T-cell (primary cell): ENCODE results near the gene TUFT1. TPM values are rescaled to one million over a fixed set of nuclear protein-coding genes. Genes with fewer than 3 reads are reported as not detected.
A peak's percentile ranks its signal among the peaks of the same experiment; 100 is the strongest.
"Not testable (repeated sequence)": the region's sequence is repeated elsewhere in the genome, so short reads cannot be mapped to it uniquely, and the experiment has no call there.

Experiments
- ATAC-seq, 4 experiments: fragments of 200-7000 bp in 3 of 4; fragments of 150-1000 bp in 1 of 4; cut with Tn5 transposase; replicated peaks in 1 of 4; 1 replicate in 3 of 4; 2 replicates in 1 of 4; pipeline ENCODE4 v1.10.0; 2021; ENCODE audit warnings: moderate library complexity in 3 of 4, mild to moderate bottlenecking in 2 of 4, moderate number of reproducible peaks in 1 of 4
- CTCF ChIA-PET, 2 donors: fragments of 300-600 bp; sonication (Branson Sonifier 250); formaldehyde crosslinking; loops; one replicate each; lab custom pipeline; 2022; ENCODE audit warnings: antibody characterized with exemption in 2 of 2; lab: Charles Lee
- POLR2A ChIA-PET, 2 donors: fragments of 300-600 bp; sonication (Branson Sonifier 250); formaldehyde crosslinking; loops; one replicate each; lab custom pipeline; 2022; ENCODE audit warnings: antibody characterized with exemption in 2 of 2; lab: Charles Lee
- DNase-seq, 35 experiments: peaks; one replicate each; pipeline versions ENCODE4 v3.0.0 to v3.0.0-alpha.2; 2013 to 2023
- H3K27ac ChIP-seq: one replicate; pipeline ENCODE4 v1.5.1; 2013; ENCODE audit warnings: low read length
- H3K27me3 ChIP-seq, 2 experiments: replicated peaks in 1 of 2; 1 replicate in 1 of 2; 2 replicates in 1 of 2; pipeline versions ENCODE4 v1.6.1 to v1.7.0; 2013; ENCODE audit warnings: low read length in 1 of 2, mixed read lengths in 1 of 2; ENCODE audit not compliant: control insufficient read depth in 2 of 2, insufficient read depth in 2 of 2; ENCODE audit errors: extremely low read depth in 1 of 2
- H3K36me3 ChIP-seq, 2 donors: 1 replicate in 1 of 2; 2 replicates in 1 of 2; pipeline versions ENCODE4 v1.6.1 to v1.7.0; 2013; ENCODE audit warnings: low read length in 1 of 2; ENCODE audit not compliant: control insufficient read depth in 2 of 2, insufficient read depth in 1 of 2; ENCODE audit errors: extremely low read depth in 1 of 2
- H3K4me1 ChIP-seq, 2 experiments: 1 replicate in 1 of 2; 2 replicates in 1 of 2; pipeline versions ENCODE4 v1.6.1 to v1.7.0; 2013; ENCODE audit warnings: low read length in 2 of 2, mixed read lengths in 1 of 2; ENCODE audit not compliant: insufficient read depth in 2 of 2, control insufficient read depth in 1 of 2; ENCODE audit errors: extremely low read depth in 1 of 2
- H3K4me3 ChIP-seq, 2 donors: 1 replicate in 1 of 2; 2 replicates in 1 of 2; pipeline versions ENCODE4 v1.5.1 to v1.7.0; 2013; ENCODE audit warnings: mild to moderate bottlenecking in 2 of 2, low read length in 1 of 2, moderate library complexity in 1 of 2; ENCODE audit not compliant: control insufficient read depth in 1 of 2; ENCODE audit errors: extremely low read depth in 1 of 2
- H3K9me3 ChIP-seq: 2 replicates; pipeline ENCODE4 v1.7.0; 2013
- H3K27ac Mint-ChIP-seq, 2 donors: one replicate each; pipeline ENCODE4 v1.8.0; 2020 to 2021; ENCODE audit warnings: mild to moderate bottlenecking in 2 of 2, mixed read lengths in 2 of 2
- H3K27me3 Mint-ChIP-seq, 2 donors: one replicate each; pipeline ENCODE4 v1.8.0; 2021 to 2022; ENCODE audit warnings: mixed read lengths in 2 of 2
- H3K36me3 Mint-ChIP-seq: one replicate; pipeline ENCODE4 v1.8.0; 2021; ENCODE audit warnings: mixed read lengths
- H3K4me1 Mint-ChIP-seq, 3 donors: one replicate each; pipeline ENCODE4 v1.8.0; 2020 to 2022; ENCODE audit warnings: mixed read lengths in 3 of 3, mild to moderate bottlenecking in 1 of 3
- H3K4me3 Mint-ChIP-seq, 3 donors: one replicate each; pipeline ENCODE4 v1.8.0; 2020 to 2022; ENCODE audit warnings: mild to moderate bottlenecking in 3 of 3, mixed read lengths in 3 of 3, moderate library complexity in 3 of 3
- H3K9me3 Mint-ChIP-seq, 3 donors: one replicate each; pipeline ENCODE4 v1.8.0; 2020 to 2022; ENCODE audit warnings: mixed read lengths in 3 of 3
- WGBS: methylation state at CpG from one replicate; pipeline ENCODE4 v1.1.5; 2013; ENCODE audit warnings: missing lambda C conversion rate; ENCODE audit not compliant: insufficient coverage; 5-methylcytosine and 5-hydroxymethylcytosine counted together
- total RNA-seq, 35 experiments: library from RNA in 6 of 35; stranded (reverse) in 6 of 35; fragments of 120-200 nt in 1 of 35; gene quantifications; one replicate each; pipeline versions ENCODE4 v1.2.1 to v1.2.4 and lab custom pipeline; 2013 to 2026

TUFT1 gene
- total RNA-seq, 5 donors from 2014 or later (not counting 1 experiment from before 2014, with no cell fraction given): 2.8 to 5.5 (median 4.3) TPM

GRCh38 chr1:151616505-151616849 lies 76.4 kb downstream of the TUFT1 start:
- Histone ChIP-seq H3K9me3 (no peaks in the 10 kb centered on the region), H3K27ac (no peak overlapping the region), H3K4me3 (no peak overlapping the region), H3K4me1 (peaks cover 8 to 14% of the 10 kb centered on the region in 2 experiments), H3K27me3 (no peaks in the 10 kb centered on the region), H3K36me3 (peaks cover 0 to 9% of the 10 kb centered on the region in 2 donors)
- 81% methylated on average over 3 of the region's 3 CpGs for WGBS
- H3K4me3 Mint-ChIP-seq: no peak overlapping the region
- ATAC-seq: no peak
- H3K36me3 Mint-ChIP-seq: peaks cover 3% of the 10 kb centered on the region
- CTCF ChIA-PET: no interaction called here
- H3K4me1 Mint-ChIP-seq: peaks cover 61 to 75% (median 71%) of the 10 kb centered on the region in 3 donors
- POLR2A ChIA-PET: interaction anchor here in 1 of 2 donors (0.5 kb wide), 1 partner anchor 12 kb away, joined by 5 read pairs; no protein-coding TSS in a partner anchor
- H3K9me3 Mint-ChIP-seq: no peaks in the 10 kb centered on the region
- H3K27ac Mint-ChIP-seq: no peak overlapping the region
- no peak for DNase-seq
- no peaks in the 10 kb centered on the region for H3K27me3 Mint-ChIP-seq

GRCh38 chr1:151618003-151618402 lies 77.9 kb downstream of the TUFT1 start:
- POLR2A ChIA-PET: interaction anchor here in 1 of 2 donors (1.2 kb wide), 1 partner anchor 10 kb away, joined by 8 read pairs; no protein-coding TSS in a partner anchor
- Mint-ChIP-seq H3K27me3 (no peaks in the 10 kb centered on the region), H3K9me3 (no peaks in the 10 kb centered on the region), H3K36me3 (peaks cover 3% of the 10 kb centered on the region), H3K4me3 (no peak overlapping the region), H3K4me1 (peaks cover 55 to 74% (median 69%) of the 10 kb centered on the region in 3 donors), H3K27ac (no peak overlapping the region)
- peaks cover 7 to 8% of the 10 kb centered on the region in 2 experiments for H3K4me1 ChIP-seq
- H3K4me3 ChIP-seq: no peak overlapping the region
- no peaks in the 10 kb centered on the region for H3K27me3 ChIP-seq
- H3K27ac ChIP-seq: no peak overlapping the region
- WGBS: no CpG with 5 or more reads among the region's 3 CpGs
- CTCF ChIA-PET: no interaction called here
- no peaks in the 10 kb centered on the region for H3K9me3 ChIP-seq
- no peak for DNase-seq
- peaks cover 0 to 9% of the 10 kb centered on the region in 2 donors for H3K36me3 ChIP-seq
- no peak for ATAC-seq

- ChIA-PET POLR2A (interaction anchor here in 1 of 2 donors (0.6 kb wide), 1 partner anchor 201 kb away, joined by 6 read pairs; no protein-coding TSS in a partner anchor), CTCF (interaction anchor here in 1 of 2 donors (1.1 kb wide), 1 partner anchor 25 kb away, joined by 3 read pairs; no protein-coding TSS in a partner anchor)
- no peak overlapping the region for H3K4me3 Mint-ChIP-seq
- no peak overlapping the region for H3K27ac Mint-ChIP-seq
- no peak for DNase-seq
- Histone ChIP-seq H3K27ac (no peak overlapping the region), H3K27me3 (no peaks in the 10 kb centered on the region), H3K36me3 (peaks cover 0 to 9% of the 10 kb centered on the region in 2 donors), H3K4me3 (no peak overlapping the region), H3K9me3 (no peaks in the 10 kb centered on the region), H3K4me1 (peaks cover 2 to 5% of the 10 kb centered on the region in 2 experiments)
- H3K27me3 Mint-ChIP-seq: no peaks in the 10 kb centered on the region
- H3K9me3 Mint-ChIP-seq: no peaks in the 10 kb centered on the region
- peaks cover 50 to 69% (median 65%) of the 10 kb centered on the region in 3 donors for H3K4me1 Mint-ChIP-seq
- peaks cover 3% of the 10 kb centered on the region for H3K36me3 Mint-ChIP-seq
- ATAC-seq: no peak
These were observed 78.4 kb downstream of the TUFT1 start for GRCh38 chr1:151618470-151618869.

GRCh38 chr1:151618996-151619395 lies 78.9 kb downstream of the TUFT1 start:
- not testable (repeated sequence) for H3K4me1 ChIP-seq, H3K27me3 ChIP-seq, H3K9me3 ChIP-seq, H3K27ac Mint-ChIP-seq, H3K4me3 Mint-ChIP-seq, ATAC-seq, H3K4me3 ChIP-seq, H3K27me3 Mint-ChIP-seq, DNase-seq, H3K27ac ChIP-seq, H3K9me3 Mint-ChIP-seq, H3K36me3 ChIP-seq, H3K36me3 Mint-ChIP-seq
- 97% methylated on average over 4 of the region's 6 CpGs for WGBS
- ChIA-PET CTCF (interaction anchor here in 1 of 2 donors (0.7 to 1.1 kb wide), 2 partner anchors 26 to 65 kb away, joined by 3 to 4 read pairs; no protein-coding TSS in a partner anchor), POLR2A (interaction anchor here in 1 of 2 donors (0.6 kb wide), 1 partner anchor 201 kb away, joined by 6 read pairs; no protein-coding TSS in a partner anchor)
- peaks cover 45 to 64% (median 59%) of the 10 kb centered on the region in 3 donors for H3K4me1 Mint-ChIP-seq

- peaks cover 0 to 4% of the 10 kb centered on the region in 2 experiments for H3K4me1 ChIP-seq
- peaks cover 41 to 59% (median 55%) of the 10 kb centered on the region in 3 donors for H3K4me1 Mint-ChIP-seq
- CTCF ChIA-PET: interaction anchor here in 1 of 2 donors (0.7 to 1.2 kb wide), 4 partner anchors 15 to 172 kb away, joined by 3 to 4 read pairs (median 3); no protein-coding TSS in a partner anchor
These were observed 79.5 kb downstream of the TUFT1 start for GRCh38 chr1:151619489-151620093.

GRCh38 chr1:151620286-151620685 lies 80.2 kb downstream of the TUFT1 start:
- Mint-ChIP-seq H3K4me1 (peaks cover 37 to 56% (median 49%) of the 10 kb centered on the region in 3 donors), H3K4me3 (no peak overlapping the region), H3K36me3 (peaks cover 2% of the 10 kb centered on the region), H3K9me3 (no peaks in the 10 kb centered on the region), H3K27me3 (no peaks in the 10 kb centered on the region), H3K27ac (peak overlapping the region in 1 of 2 donors; percentile 31)
- no peak for ATAC-seq
- no CpG with 5 or more reads among the region's 2 CpGs for WGBS
- POLR2A ChIA-PET: interaction anchor here in 1 of 2 donors (0.6 to 0.7 kb wide), 3 partner anchors 30 to 369 kb away, joined by 3 to 5 read pairs (median 3); no protein-coding TSS in a partner anchor
- peaks cover 0 to 6% of the 10 kb centered on the region in 2 donors for H3K36me3 ChIP-seq
- no peak overlapping the region for H3K4me3 ChIP-seq
- CTCF ChIA-PET: interaction anchor here in 1 of 2 donors (0.6 to 1.2 kb wide), 5 partner anchors 14 to 173 kb away, joined by 3 read pairs; no protein-coding TSS in a partner anchor
- H3K27me3 ChIP-seq: no peaks in the 10 kb centered on the region
- no peak overlapping the region for H3K27ac ChIP-seq
- DNase-seq: no peak
- peaks cover 0 to 2% of the 10 kb centered on the region in 2 experiments for H3K4me1 ChIP-seq
- no peaks in the 10 kb centered on the region for H3K9me3 ChIP-seq

More at GRCh38 chr1:151619489-151620093, 79.5 kb downstream of the TUFT1 start:
- ATAC-seq (no peak), DNase-seq (no peak)
- Mint-ChIP-seq H3K27me3 (no peaks in the 10 kb centered on the region), H3K27ac (peak overlapping the region in 1 of 2 donors; percentile 13), H3K4me3 (no peak overlapping the region), H3K36me3 (peaks cover 3% of the 10 kb centered on the region), H3K9me3 (no peaks in the 10 kb centered on the region)
- 95% methylated on average over 4 of the region's 6 CpGs for WGBS
- H3K27ac ChIP-seq: no peak overlapping the region
- POLR2A ChIA-PET: interaction anchor here in 1 of 2 donors (0.7 kb wide), 1 partner anchor 312 kb away, joined by 5 read pairs; no protein-coding TSS in a partner anchor
- peaks cover 0 to 9% of the 10 kb centered on the region in 2 donors for H3K36me3 ChIP-seq
- no peaks in the 10 kb centered on the region for H3K27me3 ChIP-seq
- no peaks in the 10 kb centered on the region for H3K9me3 ChIP-seq
- H3K4me3 ChIP-seq: no peak overlapping the region
